PC-9 (cell line): ENCODE results near the gene NUP35. TPM values are rescaled to one million over a fixed set of nuclear protein-coding genes. Genes with fewer than 3 reads are reported as not detected.
"Not testable (repeated sequence)": the region's sequence is repeated elsewhere in the genome, so short reads cannot be mapped to it uniquely, and the experiment has no call there.

Source experiments
- BruUV-seq: library from RNA; stranded (reverse); fragments of 400-500 nt; replicated peaks from 2 replicates; lab custom pipeline; 2021; lab: Mats Ljungman, UMichigan
- CTCF ChIA-PET: fragments of 300-600 bp; sonication (Branson Sonifier 250); formaldehyde crosslinking; loops from one replicate; lab custom pipeline; 2022; ENCODE audit warnings: antibody characterized with exemption; lab: Charles Lee
- POLR2A ChIA-PET: fragments of 300-600 bp; sonication (Branson Sonifier 250); formaldehyde crosslinking; loops from one replicate; lab custom pipeline; 2022; ENCODE audit warnings: antibody characterized with exemption; ENCODE audit not compliant: unreplicated experiment; lab: Charles Lee
- DNase-seq, 2 experiments: peaks; one replicate each; pipeline versions ENCODE4 v3.0.0 to v3.0.0-alpha.2; 2015 to 2022; ENCODE audit warnings: mixed read lengths in 1 of 2
- H2AFZ ChIP-seq: fragments of 200-600 bp; sonication (generic); 2 replicates; pipeline ENCODE4 v1.8.1; 2017; ENCODE audit warnings: antibody characterized with exemption
- H3F3A ChIP-seq: fragments of 200-600 bp; sonication (generic); 2 replicates; pipeline ENCODE4 v1.8.1; 2017; ENCODE audit warnings: antibody characterized with exemption, mild to moderate bottlenecking, low read depth; ENCODE audit not compliant: insufficient read depth
- H3K27ac ChIP-seq: fragments of 200-600 bp; sonication (generic); 2 replicates; pipeline ENCODE4 v1.6.1; 2016; ENCODE audit warnings: mixed run types
- H3K27me3 ChIP-seq: fragments of 200-600 bp; sonication (generic); 2 replicates; pipeline ENCODE4 v1.6.1; 2016; ENCODE audit warnings: low read depth, mixed run types; ENCODE audit not compliant: insufficient read depth
- H3K36me3 ChIP-seq: fragments of 200-600 bp; sonication (generic); 2 replicates; pipeline ENCODE4 v1.6.1; 2016; ENCODE audit warnings: low read depth, mixed run types
- H3K4me1 ChIP-seq: fragments of 200-600 bp; sonication (generic); replicated peaks from 2 replicates; pipeline ENCODE4 v1.6.1; 2016; ENCODE audit warnings: mixed run types; ENCODE audit not compliant: insufficient read depth
- H3K4me2 ChIP-seq: fragments of 200-600 bp; sonication (generic); 2 replicates; pipeline ENCODE4 v1.6.1; 2017; ENCODE audit warnings: mixed run types
- H3K4me3 ChIP-seq: fragments of 200-600 bp; sonication (generic); 2 replicates; pipeline ENCODE4 v1.6.1; 2016; ENCODE audit warnings: mixed run types
- H3K79me2 ChIP-seq: fragments of 200-600 bp; sonication (generic); 2 replicates; pipeline ENCODE4 v1.6.1; 2017; ENCODE audit warnings: low read depth, mixed run types
- H3K9me2 ChIP-seq: fragments of 200-600 bp; sonication (generic); 2 replicates; pipeline ENCODE4 v1.8.1; 2017; ENCODE audit warnings: mild to moderate bottlenecking; ENCODE audit not compliant: insufficient read depth
- H3K9me3 ChIP-seq: fragments of 200-600 bp; sonication (generic); 2 replicates; pipeline ENCODE4 v1.8.1; 2016; ENCODE audit warnings: low read depth; ENCODE audit not compliant: insufficient read depth
- H4K20me1 ChIP-seq: fragments of 200-600 bp; sonication (generic); 2 replicates; pipeline ENCODE4 v1.8.1; 2017; ENCODE audit not compliant: insufficient read depth
- CTCF ChIP-seq: fragments of 200-600 bp; sonication (generic); conservative IDR thresholded peaks from 2 replicates; pipeline ENCODE4 v1.6.1; 2017; ENCODE audit warnings: mixed run types, antibody characterized with exemption, mild to moderate bottlenecking, moderate library complexity
- EZH2 ChIP-seq: fragments of 200-600 bp; sonication (generic); IDR thresholded peaks from 2 replicates; pipeline ENCODE4 v1.8.0; 2017; ENCODE audit warnings: antibody characterized with exemption, low read depth
- intact Hi-C: fragments of 100-400 bp; cut with micrococcal nuclease; formaldehyde crosslinking; loops from one replicate; pipeline ENCODE4 v1.10.0; 2022; ENCODE audit not compliant: unreplicated experiment
- total RNA-seq: library from RNA; stranded (reverse); gene quantifications from 2 replicates; pipeline ENCODE4 v1.2.3, GENCODE V29; 2021

Gene NUP35
- total RNA-seq, 1 experiment from 2014 or later, result 35.5 TPM

GRCh38 chr2:183164650-183165015 is 40.4 kb downstream of the NUP35 start:
- ChIA-PET CTCF (no interaction called here), POLR2A (no interaction called here)
- Histone ChIP-seq H3K4me2 (no peak overlapping the region), H3F3A (no peaks in the 10 kb centered on the region; the same call in 1 of the 2 replicates), H3K27ac (no peak overlapping the region), H3K4me3 (no peak overlapping the region), H3K36me3 (peaks cover 49% of the 10 kb centered on the region), H2AFZ (no peak overlapping the region), H3K27me3 (no peaks in the 10 kb centered on the region), H3K9me3 (no peaks in the 10 kb centered on the region), H4K20me1 (peaks cover 5% of the 10 kb centered on the region; the same call in 1 of the 2 replicates), H3K4me1 (no peaks in the 10 kb centered on the region), H3K79me2 (peaks cover 7% of the 10 kb centered on the region; the same call in 1 of the 2 replicates), H3K9me2 (no peaks in the 10 kb centered on the region)
- BruUV-seq, result no TSS peak
- DNase-seq, result no peak
- no peak for TF ChIP-seq CTCF
- TF ChIP-seq EZH2, result no peak
- intact Hi-C loops, result no loop called here

GRCh38 chr2:183166210-183166609 is 42.0 kb downstream of the NUP35 start:
- no peak for DNase-seq
- H3K4me3 ChIP-seq, result no peak overlapping the region
- ChIA-PET CTCF (no interaction called here), POLR2A (no interaction called here)
- H3K4me2 ChIP-seq, result no peak overlapping the region
- H3K79me2 ChIP-seq, result peaks cover 13% of the 10 kb centered on the region; the same call in 1 of the 2 replicates
- H2AFZ ChIP-seq, result no peak overlapping the region
- no peaks in the 10 kb centered on the region for H3K9me2 ChIP-seq
- no peaks in the 10 kb centered on the region for H3K9me3 ChIP-seq
- H3K4me1 ChIP-seq, result no peaks in the 10 kb centered on the region
- no peak overlapping the region for H3K27ac ChIP-seq
- intact Hi-C loops, result no loop called here
- no TSS peak for BruUV-seq
- no peaks in the 10 kb centered on the region; the same call in 1 of the 2 replicates for H4K20me1 ChIP-seq
- H3K27me3 ChIP-seq, result no peaks in the 10 kb centered on the region
- no peaks in the 10 kb centered on the region; the same call in 1 of the 2 replicates for H3F3A ChIP-seq
- TF ChIP-seq EZH2 (no peak), CTCF (no peak)
- peaks cover 35% of the 10 kb centered on the region for H3K36me3 ChIP-seq

GRCh38 chr2:183166976-183167375 is 42.7 kb downstream of the NUP35 start:
- H3K4me2 ChIP-seq, H3K9me3 ChIP-seq, H3K4me1 ChIP-seq, BruUV-seq, DNase-seq, intact Hi-C loops, H3K27me3 ChIP-seq, H4K20me1 ChIP-seq, H3K27ac ChIP-seq, H3F3A ChIP-seq, H3K9me2 ChIP-seq, H3K4me3 ChIP-seq, CTCF ChIA-PET, H2AFZ ChIP-seq: not testable (repeated sequence)
- POLR2A ChIA-PET, result interaction anchor here (0.7 kb wide), 1 partner anchor 14 kb away, joined by 3 read pairs; no protein-coding TSS in a partner anchor
- H3K79me2 ChIP-seq, result peaks cover 13% of the 10 kb centered on the region; the same call in 1 of the 2 replicates
- peaks cover 29% of the 10 kb centered on the region for H3K36me3 ChIP-seq
